Measurements from ENCODE around the gene CD84.

Gene CD84

GRCh38 chr1:160548960-160549664, 30.2 kb downstream of the CD84 start:
- no peak for DNase-seq (ENCODE audit: low read depth, low spot score)
- H3K4me3 ChIP-seq (ENCODE audit: low read depth, low read length) = no peak overlapping the region
- no peak for TF ChIP-seq CTCF (IDR thresholded peaks at IDR 0.05; ENCODE audit: insufficient read depth, low read length, missing control alignments)
- CTCF ChIA-PET = no interaction called here
- POLR2A ChIA-PET = no interaction called here

GRCh38 chr1:160548183-160548582, 31.1 kb downstream of the CD84 start:
- POLR2A ChIA-PET = no interaction called here
- no peak for TF ChIP-seq CTCF (IDR thresholded peaks at IDR 0.05; ENCODE audit: insufficient read depth, low read length, missing control alignments)
- DNase-seq (ENCODE audit: low read depth, low spot score) = no peak
- CTCF ChIA-PET = no interaction called here
- H3K4me3 ChIP-seq (ENCODE audit: low read depth, low read length) = no peak overlapping the region

GRCh38 chr1:160547422-160547821, 31.9 kb downstream of the CD84 start:
- ChIA-PET CTCF (no interaction called here), POLR2A (no interaction called here)
- TF ChIP-seq CTCF (IDR thresholded peaks at IDR 0.05; ENCODE audit: insufficient read depth, low read length, missing control alignments) = no peak
- DNase-seq (ENCODE audit: low read depth, low spot score) = no peak
- H3K4me3 ChIP-seq (ENCODE audit: low read depth, low read length) = no peak overlapping the region

GRCh38 chr1:160546942-160547341, 32.4 kb downstream of the CD84 start:
- no peak for DNase-seq (ENCODE audit: low read depth, low spot score)
- ChIA-PET CTCF (no interaction called here), POLR2A (no interaction called here)
- H3K4me3 ChIP-seq (ENCODE audit: low read depth, low read length) = no peak overlapping the region
- no peak for TF ChIP-seq CTCF (IDR thresholded peaks at IDR 0.05; ENCODE audit: insufficient read depth, low read length, missing control alignments)

- H3K4me3 ChIP-seq (ENCODE audit: low read depth, low read length) = no peak overlapping the region
- ChIA-PET POLR2A (no interaction called here), CTCF (interaction anchor here (1.1 to 1.7 kb wide), 4 partner anchors 10 to 65 kb away, joined by 3 to 5 read pairs (median 3); partner anchors contain the start of gene CD84)
- TF ChIP-seq CTCF (IDR thresholded peaks at IDR 0.05; ENCODE audit: insufficient read depth, low read length, missing control alignments) = peak; percentile 28
- no peak for DNase-seq (ENCODE audit: low read depth, low spot score)
Measured at GRCh38 chr1:160544647-160545046, 34.6 kb downstream of the CD84 start.

GRCh38 chr1:160542303-160542945, 36.9 kb downstream of the CD84 start:
- no peak for DNase-seq (ENCODE audit: low read depth, low spot score)
- ChIA-PET CTCF (interaction anchor here (1.0 kb wide), 1 partner anchor 65 kb away, joined by 4 read pairs; no protein-coding TSS in a partner anchor), POLR2A (no interaction called here)
- no peak overlapping the region for H3K4me3 ChIP-seq (ENCODE audit: low read depth, low read length)
- TF ChIP-seq CTCF (IDR thresholded peaks at IDR 0.05; ENCODE audit: insufficient read depth, low read length, missing control alignments) = no peak
